ENCODE results near the gene HLA-A. TPM values are rescaled to one million over a fixed set of nuclear protein-coding genes. Genes with fewer than 3 reads are reported as not detected.

Gene HLA-A
- total and polyA plus RNA-seq, 2 experiments from 2014 or later: 339 to 349 TPM

DNA sequence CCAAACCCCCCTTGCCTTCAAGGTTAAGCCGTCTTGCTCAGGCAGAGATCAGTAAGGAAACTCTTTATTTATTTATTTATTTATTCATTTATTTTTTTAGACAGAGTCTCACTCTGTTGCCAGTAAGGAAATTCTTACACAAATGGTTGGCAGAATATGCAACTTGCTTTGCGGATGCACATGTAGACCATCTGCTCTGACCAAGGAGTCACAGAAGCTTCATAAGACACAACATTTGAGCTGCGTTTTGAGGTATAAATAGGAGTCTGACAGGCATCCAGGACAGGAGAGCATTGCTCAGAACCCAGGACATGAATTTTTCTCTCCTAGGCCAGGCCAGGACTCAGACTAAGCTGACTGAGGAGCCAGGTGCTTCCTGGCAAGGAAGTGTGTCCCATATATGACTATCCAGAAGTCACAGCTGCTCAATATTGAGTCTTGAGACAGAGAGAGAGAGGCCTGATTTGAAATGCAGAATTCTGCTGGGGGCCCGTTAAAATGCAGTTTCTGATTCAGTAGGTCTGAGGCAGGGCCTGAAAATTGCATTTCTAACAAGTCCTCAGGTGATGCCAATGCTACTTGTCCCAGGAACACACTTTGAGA, 43.9 kb downstream of the HLA-A start:
- peaks cover 6% of the 10 kb centered on the region for H3K27me3 ChIP-seq
- no peak overlapping the region for H3K27ac ChIP-seq
- DNase-seq (ENCODE audit: low spot score): no peak
- no peak overlapping the region for H2AFZ ChIP-seq
- WGBS (ENCODE audit: low lambda C conversion rate, missing lambda C conversion rate): 89% methylated on average over 4 of the region's 4 CpGs
- H3K9me3 ChIP-seq (ENCODE audit: low read depth): no peaks in the 10 kb centered on the region
- TF ChIP-seq EZH2 (IDR thresholded peaks at IDR 0.05; ENCODE audit: borderline replicate concordance) (no peak), EZH2phosphoT487 (IDR thresholded peaks at IDR 0.05; ENCODE audit: low read depth, severe bottlenecking, unreplicated experiment) (no peak)
- TF ChIP-seq, protein P1, sequence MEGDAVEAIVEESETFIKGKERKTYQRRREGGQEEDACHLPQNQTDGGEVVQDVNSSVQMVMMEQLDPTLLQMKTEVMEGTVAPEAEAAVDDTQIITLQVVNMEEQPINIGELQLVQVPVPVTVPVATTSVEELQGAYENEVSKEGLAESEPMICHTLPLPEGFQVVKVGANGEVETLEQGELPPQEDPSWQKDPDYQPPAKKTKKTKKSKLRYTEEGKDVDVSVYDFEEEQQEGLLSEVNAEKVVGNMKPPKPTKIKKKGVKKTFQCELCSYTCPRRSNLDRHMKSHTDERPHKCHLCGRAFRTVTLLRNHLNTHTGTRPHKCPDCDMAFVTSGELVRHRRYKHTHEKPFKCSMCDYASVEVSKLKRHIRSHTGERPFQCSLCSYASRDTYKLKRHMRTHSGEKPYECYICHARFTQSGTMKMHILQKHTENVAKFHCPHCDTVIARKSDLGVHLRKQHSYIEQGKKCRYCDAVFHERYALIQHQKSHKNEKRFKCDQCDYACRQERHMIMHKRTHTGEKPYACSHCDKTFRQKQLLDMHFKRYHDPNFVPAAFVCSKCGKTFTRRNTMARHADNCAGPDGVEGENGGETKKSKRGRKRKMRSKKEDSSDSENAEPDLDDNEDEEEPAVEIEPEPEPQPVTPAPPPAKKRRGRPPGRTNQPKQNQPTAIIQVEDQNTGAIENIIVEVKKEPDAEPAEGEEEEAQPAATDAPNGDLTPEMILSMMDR (IDR thresholded peaks at IDR 0.05; ENCODE audit: poor library complexity): no peak
- no peaks in the 10 kb centered on the region for H4K20me1 ChIP-seq (ENCODE audit: insufficient read depth, poor library complexity, severe bottlenecking)
- no peaks in the 10 kb centered on the region for H3K79me2 ChIP-seq
- no peak overlapping the region for H3K4me2 ChIP-seq
- no peaks in the 10 kb centered on the region for H3K4me1 ChIP-seq (ENCODE audit: insufficient read depth)
- no peaks in the 10 kb centered on the region for H3K36me3 ChIP-seq (replicated peaks; ENCODE audit: insufficient read depth, low read depth)
- H3K9me2 ChIP-seq (replicated peaks; ENCODE audit: insufficient read depth): no peaks in the 10 kb centered on the region
- no peak overlapping the region for H3K4me3 ChIP-seq

DNA sequence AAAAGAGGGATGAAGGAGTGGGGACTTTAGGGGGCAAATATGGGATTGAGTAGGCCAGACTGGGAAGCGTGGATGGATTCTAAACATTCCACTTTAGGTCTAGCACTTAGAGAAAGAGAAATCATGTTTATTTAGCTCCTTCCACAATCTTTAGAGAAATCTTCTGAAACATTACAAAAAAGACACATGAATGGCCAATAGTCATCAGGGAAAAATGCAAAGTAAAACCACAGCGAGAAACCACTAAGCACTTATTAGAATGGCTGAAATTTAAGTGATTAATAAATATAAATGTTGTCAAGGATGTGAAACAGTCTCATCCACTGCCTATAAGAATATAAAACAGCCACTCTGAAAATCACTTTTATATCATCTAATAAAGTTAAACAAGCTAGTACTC, 46.9 kb downstream of the HLA-A start:
- 84% methylated on average over 2 of the region's 2 CpGs for WGBS (ENCODE audit: low lambda C conversion rate, missing lambda C conversion rate)
- H3K4me1 ChIP-seq (ENCODE audit: insufficient read depth): no peaks in the 10 kb centered on the region
- no peaks in the 10 kb centered on the region for H3K79me2 ChIP-seq
- no peak overlapping the region for H2AFZ ChIP-seq
- H3K27ac ChIP-seq: no peak overlapping the region
- no peak overlapping the region for H3K4me2 ChIP-seq
- H3K36me3 ChIP-seq (replicated peaks; ENCODE audit: insufficient read depth, low read depth): no peaks in the 10 kb centered on the region
- H4K20me1 ChIP-seq (ENCODE audit: insufficient read depth, poor library complexity, severe bottlenecking): no peaks in the 10 kb centered on the region
- no peak overlapping the region for H3K4me3 ChIP-seq
- H3K27me3 ChIP-seq: peaks cover 6% of the 10 kb centered on the region
- no peaks in the 10 kb centered on the region for H3K9me3 ChIP-seq (ENCODE audit: low read depth)
- TF ChIP-seq, protein P1 (IDR thresholded peaks at IDR 0.05; ENCODE audit: poor library complexity): no peak
- TF ChIP-seq EZH2 (IDR thresholded peaks at IDR 0.05; ENCODE audit: borderline replicate concordance) (no peak), EZH2phosphoT487 (IDR thresholded peaks at IDR 0.05; ENCODE audit: low read depth, severe bottlenecking, unreplicated experiment) (no peak)
- H3K9me2 ChIP-seq (replicated peaks; ENCODE audit: insufficient read depth): no peaks in the 10 kb centered on the region
- DNase-seq (ENCODE audit: low spot score): no peak

DNA sequence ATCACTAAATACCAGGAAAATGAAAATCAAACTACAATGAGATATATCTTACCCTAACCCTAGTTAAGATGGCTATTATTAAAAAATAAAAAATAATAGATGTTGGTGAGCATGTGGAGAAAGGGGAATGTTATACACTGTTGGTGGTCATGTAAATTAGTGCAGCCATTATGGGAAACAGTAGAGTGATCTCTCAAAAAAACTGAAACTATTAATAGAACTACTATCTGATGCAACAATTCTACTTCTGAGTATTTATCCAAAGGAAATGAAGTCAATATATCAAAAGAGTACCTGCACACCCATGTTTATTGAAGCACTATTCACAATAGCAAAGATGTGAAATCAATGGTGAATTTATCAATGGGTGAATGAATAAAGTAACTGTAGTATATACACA, 48.6 kb downstream of the HLA-A start:
- H3K36me3 ChIP-seq (replicated peaks; ENCODE audit: insufficient read depth, low read depth): no peaks in the 10 kb centered on the region
- TF ChIP-seq EZH2 (IDR thresholded peaks at IDR 0.05; ENCODE audit: borderline replicate concordance) (no peak), EZH2phosphoT487 (IDR thresholded peaks at IDR 0.05; ENCODE audit: low read depth, severe bottlenecking, unreplicated experiment) (no peak)
- TF ChIP-seq, protein P1 (IDR thresholded peaks at IDR 0.05; ENCODE audit: poor library complexity): no peak
- H3K27ac ChIP-seq: no peak overlapping the region
- no peak for DNase-seq (ENCODE audit: low spot score)
- H3K9me3 ChIP-seq (ENCODE audit: low read depth): no peaks in the 10 kb centered on the region
- H3K4me1 ChIP-seq (ENCODE audit: insufficient read depth): no peaks in the 10 kb centered on the region
- H3K4me2 ChIP-seq: no peak overlapping the region
- H3K9me2 ChIP-seq (replicated peaks; ENCODE audit: insufficient read depth): no peaks in the 10 kb centered on the region
- H2AFZ ChIP-seq: no peak overlapping the region
- peaks cover 6% of the 10 kb centered on the region for H3K27me3 ChIP-seq
- no peaks in the 10 kb centered on the region for H4K20me1 ChIP-seq (ENCODE audit: insufficient read depth, poor library complexity, severe bottlenecking)
- H3K4me3 ChIP-seq: no peak overlapping the region
- H3K79me2 ChIP-seq: no peaks in the 10 kb centered on the region
